HepG2 (cell line): ENCODE measurements around the gene MED10. TPM values are rescaled to one million over a fixed set of nuclear protein-coding genes. Genes with fewer than 3 reads are reported as not detected.

Experiments
- ATAC-seq: fragments of 200-7000 bp; cut with Tn5 transposase; 3 replicates; pipeline ENCODE4 v1.9.1; 2020; ENCODE audit warnings: mild to moderate bottlenecking, moderate library complexity
- BruUV-seq: library from RNA; stranded (reverse); fragments of 400-500 nt; replicated peaks from 2 replicates; lab custom pipeline; 2021; lab: Mats Ljungman, UMichigan
- CTCF ChIA-PET: fragments of 300-600 bp; formaldehyde crosslinking; extraction: SDS; loops from one replicate; lab custom pipeline; 2021; ENCODE audit warnings: low total read pairs, inconsistent platforms, low intra/inter-chr PET ratio; lab: Yijun Ruan, JAX
- POLR2A ChIA-PET: fragments of 350-600 bp; sonication (Branson Sonifier 250); formaldehyde crosslinking; loops from one replicate; lab custom pipeline; 2020; ENCODE audit warnings: antibody characterized with exemption, inconsistent platforms; lab: Yijun Ruan, JAX
- DNase-seq: peaks from one replicate; pipeline ENCODE4 v3.0.0-alpha.2; 2015; ENCODE audit warnings: low spot score
- FAIRE-seq: peaks from 3 replicates; lab custom pipeline; 2011; peaks lifted over from hg19 to GRCh38; lab: Jason Lieb, UNC
- H2AFZ ChIP-seq: one replicate; pipeline ENCODE4 v1.6.1; 2011; ENCODE audit warnings: low read length, inconsistent platforms
- H3K27ac ChIP-seq: fragments of 300-600 bp; 3 replicates; pipeline ENCODE4 v1.8.0; 2011; ENCODE audit warnings: mixed run types, mild to moderate bottlenecking, mixed read lengths, low read length, inconsistent platforms; ENCODE audit not compliant: insufficient read depth; ENCODE audit errors: extremely low read length
- H3K27me3 ChIP-seq, 2 experiments: fragments of 200-600 bp in 1 of 2; 2 replicates in 1 of 2; 3 replicates in 1 of 2; pipeline versions ENCODE4 v1.6.0 to v1.8.0; 2011; ENCODE audit warnings: low read length in 2 of 2, mild to moderate bottlenecking in 2 of 2, moderate library complexity in 2 of 2, inconsistent platforms in 1 of 2; ENCODE audit not compliant: insufficient read depth in 2 of 2, control insufficient read depth in 1 of 2
- H3K36me3 ChIP-seq, 2 experiments: fragments of 200-600 bp in 1 of 2; replicated peaks in 1 of 2; 2 replicates in 1 of 2; 3 replicates in 1 of 2; pipeline versions ENCODE4 v1.5.1 to v1.8.0; 2011; ENCODE audit warnings: low read length in 2 of 2, inconsistent platforms in 1 of 2; ENCODE audit not compliant: insufficient read depth in 2 of 2, control insufficient read depth in 1 of 2
- H3K4me1 ChIP-seq: 2 replicates; pipeline ENCODE4 v1.5.1; 2012; ENCODE audit warnings: low read length, inconsistent platforms; ENCODE audit not compliant: insufficient read depth
- H3K4me2 ChIP-seq: 2 replicates; pipeline ENCODE4 v1.6.0; 2011; ENCODE audit warnings: low read depth, low read length, inconsistent platforms
- H3K4me3 ChIP-seq, 3 experiments: fragments of 200-600 bp in 1 of 3; sonication (generic), shearing (Covaris generic) in 1 of 3; replicated peaks in 1 of 3; 2 replicates each; pipeline ENCODE4 v1.5.1; 2011 to 2016; ENCODE audit warnings: low read length in 3 of 3, inconsistent platforms in 2 of 3, low read depth in 2 of 3, mild to moderate bottlenecking in 2 of 3, control low read depth in 1 of 3, mixed read lengths in 1 of 3; ENCODE audit not compliant: insufficient read depth in 1 of 3
- H3K79me2 ChIP-seq: one replicate; pipeline ENCODE4 v1.6.1; 2011; ENCODE audit warnings: low read length, inconsistent platforms; ENCODE audit not compliant: insufficient read depth
- H3K9ac ChIP-seq: 2 replicates; pipeline ENCODE4 v1.6.0; 2011; ENCODE audit warnings: mild to moderate bottlenecking, low read depth, low read length, inconsistent platforms; ENCODE audit not compliant: insufficient read depth
- H3K9me3 ChIP-seq: 2 replicates; pipeline ENCODE4 v1.5.1; 2012; ENCODE audit warnings: mild to moderate bottlenecking, low read length
- H4K20me1 ChIP-seq: 2 replicates; pipeline ENCODE4 v1.6.0; 2011; ENCODE audit warnings: inconsistent platforms, mild to moderate bottlenecking, low read length, moderate library complexity; ENCODE audit not compliant: insufficient read depth
- ARID4A ChIP-seq: sonication (generic); formaldehyde crosslinking; IDR thresholded peaks from 2 replicates; pipeline ENCODE4 v1.5.0; 2020; ENCODE audit warnings: mild to moderate bottlenecking, missing genetic modification reagents, borderline replicate concordance
- ATF5 ChIP-seq: sonication (generic); formaldehyde crosslinking; IDR thresholded peaks from 2 replicates; pipeline ENCODE4 v1.4.0; 2020; ENCODE audit warnings: mild to moderate bottlenecking, low read depth, missing genetic modification reagents
- BORCS8-MEF2B ChIP-seq: sonication (generic); formaldehyde crosslinking; IDR thresholded peaks from 2 replicates; pipeline ENCODE4 v1.8.0; 2022; ENCODE audit warnings: mild to moderate bottlenecking, missing genetic modification reagents
- DPF2 ChIP-seq: sonication (generic); formaldehyde crosslinking; IDR thresholded peaks from 2 replicates; pipeline ENCODE4 v1.4.0; 2020; ENCODE audit warnings: mild to moderate bottlenecking, low read depth, missing genetic modification reagents, borderline replicate concordance
- HCFC1 ChIP-seq: fragments of 150-350 bp; IDR thresholded peaks from 2 replicates; pipeline ENCODE4 v1.6.1; 2014; ENCODE audit warnings: low read depth, low read length
- HMG20A ChIP-seq: IDR thresholded peaks from 2 replicates; pipeline ENCODE4 v1.6.1; 2016; ENCODE audit warnings: borderline replicate concordance
- NFIB ChIP-seq: sonication (generic); formaldehyde crosslinking; IDR thresholded peaks from 2 replicates; pipeline ENCODE4 v1.9.0; 2021; ENCODE audit warnings: missing genetic modification reagents, mild to moderate bottlenecking, borderline replicate concordance
- NR2F6 ChIP-seq, 2 experiments: IDR thresholded peaks; 2 replicates each; pipeline ENCODE4 v1.6.1; 2016; ENCODE audit warnings: antibody characterized with exemption in 1 of 2, mild to moderate bottlenecking in 1 of 2
- PBX3 ChIP-seq: sonication (generic); formaldehyde crosslinking; IDR thresholded peaks from 2 replicates; pipeline ENCODE4 v1.8.1; 2023; ENCODE audit warnings: missing genetic modification reagents, inconsistent platforms, borderline replicate concordance
- ZBTB1 ChIP-seq: sonication (generic); formaldehyde crosslinking; IDR thresholded peaks from 2 replicates; pipeline ENCODE4 v1.4.0; 2020; ENCODE audit warnings: missing genetic modification reagents, borderline replicate concordance
- ZNF180 ChIP-seq: sonication (generic); formaldehyde crosslinking; IDR thresholded peaks from 2 replicates; pipeline ENCODE4 v1.4.0; 2020; ENCODE audit warnings: low read depth, missing genetic modification reagents, borderline replicate concordance
- ZNF383 ChIP-seq: sonication (generic); formaldehyde crosslinking; IDR thresholded peaks from 2 replicates; pipeline ENCODE4 v1.4.0; 2020; ENCODE audit warnings: missing genetic modification reagents, mild to moderate bottlenecking, borderline replicate concordance
- ZNF674 ChIP-seq: sonication (generic); formaldehyde crosslinking; IDR thresholded peaks from 2 replicates; pipeline ENCODE4 v1.5.0; 2020; ENCODE audit warnings: low read depth, mild to moderate bottlenecking, missing genetic modification reagents
- WGBS: methylation state at CpG from one replicate; pipeline ENCODE4 v1.1.6; 2017; ENCODE audit warnings: low lambda C conversion rate; 5-methylcytosine and 5-hydroxymethylcytosine counted together
- in situ Hi-C: cut with HindIII; loops from 2 replicates; pipeline ENCODE4 v1.10.0; 2017; ENCODE audit warnings: low pct_unique_long_range_greater_than_20kb; ENCODE audit not compliant: extremely low pct_ligation_motif_present
- intact Hi-C: fragments of 100-400 bp; cut with micrococcal nuclease; formaldehyde crosslinking; loops from one replicate; pipeline ENCODE4 v1.10.0; 2022; ENCODE audit not compliant: unreplicated experiment
- polyA plus RNA-seq, 8 experiments: library from polyadenylated mRNA; depleted of rRNA in 3 of 8; stranded (reverse) in 7 of 8; unstranded in 1 of 8; fragments of >200 nt; fragmentation: Illumina TruSeq in 4 of 8; extraction: Trizol in 4 of 8; gene quantifications; 2 replicates each; pipeline versions ENCODE4 v1.2.1 to v1.2.3, GENCODE V29; 2011 to 2016; ENCODE audit warnings: low read depth in 4 of 8, missing spikeins in 1 of 8, mixed read lengths in 1 of 8; ENCODE audit not compliant: insufficient read depth in 1 of 8
- total RNA-seq, 5 experiments: library from RNA; depleted of rRNA; stranded (reverse); fragments of >200 nt; fragmentation: Illumina TruSeq; extraction: Trizol; gene quantifications; 2 replicates each; pipeline ENCODE4 v1.2.3, GENCODE V29; 2016; ENCODE audit warnings: low read depth in 1 of 5
- TF ChIP-seq, protein P1 (sequence below): sonication (generic); formaldehyde crosslinking; IDR thresholded peaks from 2 replicates; pipeline ENCODE4 v1.4.0; 2020; ENCODE audit warnings: missing genetic modification reagents, mild to moderate bottlenecking, borderline replicate concordance
- TF ChIP-seq, protein P2 (sequence below): sonication (generic); formaldehyde crosslinking; IDR thresholded peaks from 2 replicates; pipeline ENCODE4 v1.4.0; 2020; ENCODE audit warnings: mild to moderate bottlenecking, missing genetic modification reagents

Gene MED10
- total and polyA plus RNA-seq, 2 of the 13 experiments (the other 11 are each of a cell fraction or from before 2014, with no cell fraction given) = 11.2 to 23.7 TPM

- H3K9me3 ChIP-seq = no peaks in the 10 kb centered on the region
- no peak for DNase-seq
- H3K9ac ChIP-seq = no peak overlapping the region
- no peak overlapping the region for H2AFZ ChIP-seq
- H3K4me1 ChIP-seq = no peaks in the 10 kb centered on the region
- TF ChIP-seq ZBTB1 (CRISPR knock-in tag) = no peak
- no peak for TF ChIP-seq HMG20A (CRISPR knock-in tag)
- no peak for TF ChIP-seq DPF2
- TF ChIP-seq ARID4A (CRISPR knock-in tag) = no peak
- TF ChIP-seq NFIB (CRISPR knock-in tag) = no peak
- TF ChIP-seq, protein P1, sequence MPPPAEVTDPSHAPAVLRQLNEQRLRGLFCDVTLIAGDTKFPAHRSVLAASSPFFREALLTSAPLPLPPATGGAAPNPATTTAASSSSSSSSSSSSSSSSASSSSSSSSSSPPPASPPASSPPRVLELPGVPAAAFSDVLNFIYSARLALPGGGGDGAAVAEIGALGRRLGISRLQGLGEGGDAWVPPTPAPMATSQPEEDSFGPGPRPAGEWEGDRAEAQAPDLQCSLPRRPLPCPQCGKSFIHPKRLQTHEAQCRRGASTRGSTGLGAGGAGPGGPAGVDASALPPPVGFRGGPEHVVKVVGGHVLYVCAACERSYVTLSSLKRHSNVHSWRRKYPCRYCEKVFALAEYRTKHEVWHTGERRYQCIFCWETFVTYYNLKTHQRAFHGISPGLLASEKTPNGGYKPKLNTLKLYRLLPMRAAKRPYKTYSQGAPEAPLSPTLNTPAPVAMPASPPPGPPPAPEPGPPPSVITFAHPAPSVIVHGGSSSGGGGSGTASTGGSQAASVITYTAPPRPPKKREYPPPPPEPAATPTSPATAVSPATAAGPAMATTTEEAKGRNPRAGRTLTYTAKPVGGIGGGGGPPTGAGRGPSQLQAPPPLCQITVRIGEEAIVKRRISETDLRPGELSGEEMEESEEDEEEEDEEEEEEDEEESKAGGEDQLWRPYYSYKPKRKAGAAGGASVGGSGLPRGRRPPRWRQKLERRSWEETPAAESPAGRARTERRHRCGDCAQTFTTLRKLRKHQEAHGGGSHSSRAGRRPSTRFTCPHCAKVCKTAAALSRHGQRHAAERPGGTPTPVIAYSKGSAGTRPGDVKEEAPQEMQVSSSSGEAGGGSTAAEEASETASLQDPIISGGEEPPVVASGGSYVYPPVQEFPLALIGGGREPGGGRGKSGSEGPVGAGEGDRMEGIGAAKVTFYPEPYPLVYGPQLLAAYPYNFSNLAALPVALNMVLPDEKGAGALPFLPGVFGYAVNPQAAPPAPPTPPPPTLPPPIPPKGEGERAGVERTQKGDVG (CRISPR knock-in tag) = no peak
- no peak for TF ChIP-seq HCFC1
- TF ChIP-seq BORCS8-MEF2B (CRISPR knock-in tag) = no peak
- TF ChIP-seq ZNF674 (CRISPR knock-in tag) = no peak
- no peak for TF ChIP-seq NR2F6 (IDR thresholded peaks at IDR 0.05)
- no peak for TF ChIP-seq NR2F6 (CRISPR knock-in tag; IDR thresholded peaks at IDR 0.05)
- TF ChIP-seq, protein P2, sequence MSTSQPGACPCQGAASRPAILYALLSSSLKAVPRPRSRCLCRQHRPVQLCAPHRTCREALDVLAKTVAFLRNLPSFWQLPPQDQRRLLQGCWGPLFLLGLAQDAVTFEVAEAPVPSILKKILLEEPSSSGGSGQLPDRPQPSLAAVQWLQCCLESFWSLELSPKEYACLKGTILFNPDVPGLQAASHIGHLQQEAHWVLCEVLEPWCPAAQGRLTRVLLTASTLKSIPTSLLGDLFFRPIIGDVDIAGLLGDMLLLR = no peak
- no peak for TF ChIP-seq PBX3 (CRISPR knock-in tag)
- TF ChIP-seq ATF5 (CRISPR knock-in tag) = no peak
- no peak for TF ChIP-seq ZNF180 (CRISPR knock-in tag)
- no peak for TF ChIP-seq ZNF383 (CRISPR knock-in tag)
- no peak overlapping the region for H3K27ac ChIP-seq
- in situ Hi-C loops = no loop called here
- BruUV-seq = no TSS peak
- H3K36me3 ChIP-seq = no peaks in the 10 kb centered on the region
- H4K20me1 ChIP-seq = no peaks in the 10 kb centered on the region
- POLR2A ChIA-PET = no interaction called here
- no peak overlapping the region for H3K4me2 ChIP-seq
- intact Hi-C loops = no loop called here
- H3K4me3 ChIP-seq = no peak overlapping the region
- 61% methylated on average over 6 of the region's 6 CpGs for WGBS
- ATAC-seq = no peak
- peaks cover 2 to 5% of the 10 kb centered on the region in 2 experiments; a peak in 2 of 5 replicates for H3K27me3 ChIP-seq
- FAIRE-seq = no peak
- no peaks in the 10 kb centered on the region for H3K79me2 ChIP-seq
- CTCF ChIA-PET = no interaction called here
These were observed 19.9 kb downstream of the MED10 start for GRCh38 chr5:6358434-6358820.
